Astrocyte (in vitro differentiated cells and primary cell): ENCODE data around the gene ALOXE3. TPM values are rescaled to one million over a fixed set of nuclear protein-coding genes. Genes with fewer than 3 reads are reported as not detected.

Source experiments
- DNase-seq: peaks from one replicate; pipeline ENCODE4 v3.0.0-alpha.2; 2010; ENCODE audit warnings: low read depth
- FAIRE-seq: peaks from 2 replicates; lab custom pipeline; 2011; peaks lifted over from hg19 to GRCh38; lab: Jason Lieb, UNC
- H2AFZ ChIP-seq: 2 replicates; pipeline ENCODE4 v1.6.0; 2012; ENCODE audit warnings: low read depth, low read length, inconsistent platforms
- H3K27ac ChIP-seq: 2 replicates; pipeline ENCODE4 v1.5.1; 2011; ENCODE audit warnings: low read depth, low read length, inconsistent platforms
- H3K27me3 ChIP-seq: 2 replicates; pipeline ENCODE4 v1.6.0; 2011; ENCODE audit warnings: low read length, inconsistent platforms; ENCODE audit not compliant: insufficient read depth
- H3K36me3 ChIP-seq: 2 replicates; pipeline ENCODE4 v1.5.1; 2011; ENCODE audit warnings: low read length, inconsistent platforms; ENCODE audit not compliant: insufficient read depth
- H3K4me1 ChIP-seq: 2 replicates; pipeline ENCODE4 v1.5.1; 2011; ENCODE audit warnings: low read length, inconsistent platforms; ENCODE audit not compliant: insufficient read depth
- H3K4me2 ChIP-seq: 2 replicates; pipeline ENCODE4 v1.6.0; 2012; ENCODE audit warnings: low read length, inconsistent platforms
- H3K4me3 ChIP-seq: 2 replicates; pipeline ENCODE4 v1.5.1; 2011; ENCODE audit warnings: low read depth, mild to moderate bottlenecking, low read length, inconsistent platforms; ENCODE audit not compliant: insufficient read depth
- H3K79me2 ChIP-seq: 2 replicates; pipeline ENCODE4 v1.6.0; 2012; ENCODE audit warnings: mild to moderate bottlenecking, low read length, inconsistent platforms; ENCODE audit not compliant: insufficient read depth
- H3K9ac ChIP-seq: 2 replicates; pipeline ENCODE4 v1.6.0; 2012; ENCODE audit warnings: mild to moderate bottlenecking, low read length, inconsistent platforms
- H3K9me3 ChIP-seq: 2 replicates; pipeline ENCODE4 v1.5.1; 2012; ENCODE audit warnings: low read depth, mild to moderate bottlenecking, low read length, inconsistent platforms; ENCODE audit not compliant: insufficient read depth
- H4K20me1 ChIP-seq: 2 replicates; pipeline ENCODE4 v1.6.0; 2012; ENCODE audit warnings: low read length, inconsistent platforms; ENCODE audit not compliant: insufficient read depth
- H3K27ac Mint-ChIP-seq: one replicate; pipeline ENCODE4 v1.8.0; 2021; ENCODE audit warnings: mild to moderate bottlenecking, mixed read lengths; ENCODE audit not compliant: unreplicated experiment
- H3K27me3 Mint-ChIP-seq: one replicate; pipeline ENCODE4 v1.8.0; 2021; ENCODE audit warnings: low read depth, mixed read lengths; ENCODE audit not compliant: unreplicated experiment
- H3K36me3 Mint-ChIP-seq: one replicate; pipeline ENCODE4 v1.8.0; 2021; ENCODE audit warnings: low read depth, mixed read lengths; ENCODE audit not compliant: unreplicated experiment
- H3K4me1 Mint-ChIP-seq: one replicate; pipeline ENCODE4 v1.8.0; 2021; ENCODE audit warnings: low read depth, mixed read lengths; ENCODE audit not compliant: unreplicated experiment
- H3K4me3 Mint-ChIP-seq: one replicate; pipeline ENCODE4 v1.8.0; 2021; ENCODE audit warnings: mild to moderate bottlenecking, moderate library complexity, mixed read lengths; ENCODE audit not compliant: unreplicated experiment
- H3K9me3 Mint-ChIP-seq: one replicate; pipeline ENCODE4 v1.8.0; 2021; ENCODE audit warnings: mild to moderate bottlenecking, mixed read lengths; ENCODE audit not compliant: unreplicated experiment
- CTCF ChIP-seq: IDR thresholded peaks from 2 replicates; pipeline ENCODE4 v1.5.1; 2011; ENCODE audit warnings: low read depth, mild to moderate bottlenecking, inconsistent platforms, low read length, moderate library complexity; ENCODE audit not compliant: insufficient read depth
- EZH2 ChIP-seq: IDR thresholded peaks from 2 replicates; pipeline ENCODE4 v1.6.1; 2012; ENCODE audit warnings: mild to moderate bottlenecking, low read length, inconsistent platforms; ENCODE audit not compliant: insufficient read depth
- total RNA-seq: library from RNA; stranded (reverse); gene quantifications from 2 replicates; pipeline ENCODE4 v1.2.1, GENCODE V29; 2021

Gene ALOXE3
- total RNA-seq, 1 donor from 2014 or later: 0.82 TPM

- Mint-ChIP-seq H3K36me3 (no peaks in the 10 kb centered on the region), H3K27me3 (peaks cover 75% of the 10 kb centered on the region), H3K4me1 (no peaks in the 10 kb centered on the region), H3K4me3 (no peak within 1 kb of the TSS), H3K9me3 (no peaks in the 10 kb centered on the region), H3K27ac (no peak within 1 kb of the TSS)
- Histone ChIP-seq H3K27ac (no peak within 1 kb of the TSS), H3K36me3 (no peaks in the 10 kb centered on the region), H3K4me2 (no peak within 1 kb of the TSS), H3K9me3 (no peaks in the 10 kb centered on the region), H4K20me1 (no peaks in the 10 kb centered on the region), H2AFZ (no peak within 1 kb of the TSS), H3K27me3 (peaks cover 28% of the 10 kb centered on the region), H3K4me1 (no peaks in the 10 kb centered on the region), H3K9ac (no peak within 1 kb of the TSS), H3K79me2 (no peaks in the 10 kb centered on the region), H3K4me3 (no peak within 1 kb of the TSS)
- DNase-seq (no peak), FAIRE-seq (no peak)
- TF ChIP-seq CTCF: no peak
- TF ChIP-seq EZH2: no peak
Measured at GRCh38 chr17:8087075-8087951, 31.0 kb downstream of the ALOXE3 start, which contains the start of gene ALOX12B. Gene ALOX12B, minus strand, starts transcription at chr17:8087716. Its CDS starts 274 bp downstream, at chr17:8087442.

- no peak overlapping the region for H3K27ac ChIP-seq
- Mint-ChIP-seq H3K9me3 (no peaks in the 10 kb centered on the region), H3K27me3 (peaks cover 61% of the 10 kb centered on the region), H3K36me3 (no peaks in the 10 kb centered on the region), H3K4me1 (no peaks in the 10 kb centered on the region), H3K27ac (no peak overlapping the region), H3K4me3 (no peak overlapping the region)
- FAIRE-seq: no peak
- H3K79me2 ChIP-seq: no peaks in the 10 kb centered on the region
- H3K4me1 ChIP-seq: peaks cover 3% of the 10 kb centered on the region
- H3K9me3 ChIP-seq: no peaks in the 10 kb centered on the region
- H3K36me3 ChIP-seq: no peaks in the 10 kb centered on the region
- H3K27me3 ChIP-seq: peaks cover 29% of the 10 kb centered on the region
- no peak for TF ChIP-seq CTCF
- no peak for TF ChIP-seq EZH2
- DNase-seq: no peak
- H3K9ac ChIP-seq: no peak overlapping the region
- no peaks in the 10 kb centered on the region for H4K20me1 ChIP-seq
- H3K4me2 ChIP-seq: no peak overlapping the region
- no peak overlapping the region for H3K4me3 ChIP-seq
- no peak overlapping the region for H2AFZ ChIP-seq
Measured at GRCh38 chr17:8084250-8084649, 34.1 kb downstream of the ALOXE3 start.

- Histone ChIP-seq H3K27ac (no peak overlapping the region), H3K79me2 (no peaks in the 10 kb centered on the region), H3K27me3 (peaks cover 39% of the 10 kb centered on the region), H3K9me3 (no peaks in the 10 kb centered on the region), H3K4me3 (no peak overlapping the region), H3K9ac (no peak overlapping the region), H3K4me2 (no peak overlapping the region), H4K20me1 (no peaks in the 10 kb centered on the region), H3K4me1 (peaks cover 3% of the 10 kb centered on the region), H2AFZ (no peak overlapping the region), H3K36me3 (no peaks in the 10 kb centered on the region)
- DNase-seq (no peak), FAIRE-seq (no peak)
- H3K4me1 Mint-ChIP-seq: no peaks in the 10 kb centered on the region
- no peak overlapping the region for H3K4me3 Mint-ChIP-seq
- no peaks in the 10 kb centered on the region for H3K9me3 Mint-ChIP-seq
- no peaks in the 10 kb centered on the region for H3K36me3 Mint-ChIP-seq
- no peak overlapping the region for H3K27ac Mint-ChIP-seq
- peaks cover 67% of the 10 kb centered on the region for H3K27me3 Mint-ChIP-seq
- TF ChIP-seq EZH2 (no peak), CTCF (no peak)
Measured at GRCh38 chr17:8082292-8082691, 36.0 kb downstream of the ALOXE3 start.
